ENCODE measurements around the gene IRAK2.

GRCh38 chr3:10206166-10206511, 41.4 kb downstream of the IRAK2 start:
- TF ChIP-seq POLR2A (IDR thresholded peaks at IDR 0.05) (no peak), CTCF (IDR thresholded peaks at IDR 0.05) (no peak)
